H1 (cell line): ENCODE measurements around the gene PLVAP. TPM values are rescaled to one million over a fixed set of nuclear protein-coding genes. Genes with fewer than 3 reads are reported as not detected.

Experiments
- RFX5 ChIP-seq: IDR thresholded peaks from 2 replicates; pipeline ENCODE4 v1.6.1; 2011; ENCODE audit warnings: low read depth, low read length, improper control_type of control experiment, borderline replicate concordance
- SAP30 ChIP-seq: fragments of 300-600 bp; sonication (generic); IDR thresholded peaks from 2 replicates; pipeline ENCODE4 v1.7.1; 2012; ENCODE audit warnings: low read length, moderate library complexity, mild to moderate bottlenecking, inconsistent platforms; ENCODE audit not compliant: insufficient read depth, insufficient replicate concordance
- polyA plus RNA-seq, 7 experiments: library from polyadenylated mRNA; depleted of rRNA in 3 of 7; stranded (reverse) in 5 of 7; unstranded in 2 of 7; fragments of >200 nt in 5 of 7; fragments of 200-250 nt in 2 of 7; gene quantifications; 1 replicate in 5 of 7; 2 replicates in 1 of 7; 4 replicates in 1 of 7; pipeline versions ENCODE4 v1.2.1 to v1.2.3, GENCODE V29; 2011 to 2013; ENCODE audit warnings: missing spikeins in 2 of 7, mixed read lengths in 2 of 7
- total RNA-seq: library from RNA; stranded (reverse); fragmentation: NEBNext Ultra II Directional; extraction: Animal tissue kit (Norgen Biotek cat#: 25700); gene quantifications from 2 replicates; pipeline ENCODE4 v1.2.1, GENCODE V29; 2021

The PLVAP gene
- total and polyA plus RNA-seq, 2 of the 8 experiments (the other 6 are each of a cell fraction or from before 2014, with no cell fraction given) = 0.32 TPM; not detected in 1

DNA sequence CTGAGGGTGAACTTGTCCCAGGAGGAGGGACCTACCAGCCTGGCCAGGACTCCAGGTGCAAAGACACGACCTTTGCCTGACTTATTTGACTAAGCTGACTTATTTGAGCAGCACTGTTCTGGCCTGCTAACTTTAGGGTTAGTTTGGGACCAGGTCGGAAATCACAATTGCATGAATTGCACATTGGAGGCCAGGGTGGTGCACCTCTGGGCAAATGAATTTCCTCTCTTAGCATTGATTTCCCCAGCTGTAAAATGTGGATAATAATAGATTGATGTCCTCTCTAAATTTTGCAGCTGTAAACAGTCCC lies 29.7 kb upstream of the PLVAP start (continued):
- TF ChIP-seq SAP30 = no peak
- TF ChIP-seq RFX5 = no peak
